GM21447 (cell line): ENCODE results near the gene OR4P4.
A peak's percentile ranks its signal among the peaks of the same experiment; 100 is the strongest.

Experiments used
- ATAC-seq: cut with Tn5 transposase; IDR thresholded peaks from one replicate; pipeline ENCODE4 v1.9.1; 2021; ENCODE audit not compliant: unreplicated experiment

Gene OR4P4

DNA sequence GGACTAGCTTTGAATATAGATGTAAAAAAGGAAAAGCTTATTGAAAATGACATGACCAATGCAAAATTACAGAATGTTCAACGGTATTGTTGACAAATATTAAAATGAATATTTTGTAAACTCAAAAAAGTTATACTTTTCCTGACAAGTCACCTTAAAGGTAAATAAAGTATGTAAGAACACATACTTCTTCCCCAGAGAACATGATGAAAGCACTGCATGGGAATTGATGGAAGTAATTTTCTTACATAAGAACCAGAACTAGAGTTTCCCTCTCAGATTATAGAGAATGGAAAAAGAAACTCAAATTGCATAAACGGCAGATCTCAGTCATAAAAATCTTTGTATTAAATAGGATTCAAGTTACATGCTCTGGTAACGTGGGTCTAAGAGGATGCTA, at the start of gene OR4P4:
OR4P4 (plus strand) TSS at position 301 of the 400 bp plus-strand sequence.
- ATAC-seq = no peak

DNA sequence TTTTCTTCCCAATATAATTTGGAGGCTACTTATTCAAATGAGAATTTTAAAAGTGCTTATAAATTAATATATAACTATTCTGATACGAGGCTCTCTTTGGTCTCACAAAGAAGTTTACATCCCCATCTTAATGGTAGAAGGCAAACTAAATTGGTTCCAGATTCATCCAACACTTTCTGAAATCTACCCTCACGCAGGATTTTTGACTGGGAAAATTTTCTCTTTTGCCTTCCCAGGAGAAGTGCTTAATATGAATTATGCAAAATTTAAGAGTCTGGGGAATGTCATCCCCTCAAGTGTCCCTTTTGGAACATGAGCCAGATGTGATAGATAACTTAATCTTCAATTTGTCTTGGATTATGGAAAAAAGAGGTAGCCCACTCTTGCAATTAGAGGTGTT, 27.4 kb upstream of the OR4P4 start, which contains the start of gene OR4C11:
OR4C11 (minus strand) TSS at position 101 of the 400 bp plus-strand sequence. CDS start 3,272 bp downstream, outside the sequence.
- no peak for ATAC-seq

DNA sequence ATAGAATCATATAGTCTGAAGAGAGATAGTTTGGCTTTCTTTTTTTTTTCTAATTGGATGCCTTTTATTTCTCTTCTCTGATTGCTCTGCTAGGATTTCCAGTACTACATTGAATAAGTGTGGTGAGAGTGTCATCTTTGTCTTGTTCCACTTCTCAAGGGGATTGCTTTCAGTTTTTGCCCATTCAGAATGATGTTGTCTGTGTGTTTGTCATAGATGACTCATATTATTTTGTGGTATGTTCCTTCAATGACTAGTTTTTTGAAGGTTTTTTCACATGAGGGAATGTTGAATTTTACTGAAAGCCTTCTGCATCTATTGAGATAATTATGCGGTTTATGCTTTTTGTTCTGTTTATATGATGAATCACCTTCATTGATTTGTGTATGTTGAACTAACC, 10.4 kb upstream of the OR4P4 start:
- no peak for ATAC-seq

DNA sequence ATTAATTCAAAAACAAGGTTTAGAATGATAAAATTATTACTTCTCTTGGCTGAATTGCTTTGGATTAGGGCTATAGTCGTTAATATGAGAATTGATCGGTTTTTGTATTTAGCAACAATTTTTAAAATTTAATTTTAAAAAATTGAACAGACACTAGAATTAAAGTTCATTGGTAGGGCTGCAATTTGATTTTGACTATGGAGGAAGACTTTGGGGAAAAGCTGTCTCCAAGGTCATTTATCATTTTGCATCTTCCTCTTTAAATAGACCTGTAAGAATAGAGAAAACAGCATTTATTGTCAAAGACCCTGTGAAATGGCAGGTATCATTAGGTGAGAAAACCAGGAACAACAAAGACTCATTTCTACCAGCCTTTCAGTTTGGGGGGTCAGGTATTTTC, 13.1 kb downstream of the OR4P4 start, which contains the start of gene OR4S2:
OR4S2 (plus strand) TSS at position 301 of the 400 bp plus-strand sequence. CDS start 2,577 bp downstream, outside the sequence.
- no peak for ATAC-seq

DNA sequence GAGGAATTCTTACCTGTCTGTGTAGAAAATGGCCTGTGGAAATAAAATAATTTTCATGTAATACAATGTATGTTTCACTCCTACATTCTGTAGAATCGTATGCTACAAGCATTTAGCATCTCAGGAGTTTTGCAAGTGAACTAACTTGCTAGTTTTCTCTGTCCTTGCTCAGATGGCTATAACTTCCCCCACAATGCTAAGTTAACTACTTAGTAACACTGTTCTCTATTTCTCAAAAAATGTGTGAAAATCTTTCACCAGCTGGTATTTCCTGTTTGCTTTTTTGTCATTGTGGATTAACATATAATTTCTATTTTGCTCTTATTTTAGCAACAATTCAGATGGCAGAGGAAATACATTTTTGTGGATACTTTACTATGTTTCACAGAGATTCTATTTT, 17.6 kb downstream of the OR4P4 start:
- no peak for ATAC-seq

DNA sequence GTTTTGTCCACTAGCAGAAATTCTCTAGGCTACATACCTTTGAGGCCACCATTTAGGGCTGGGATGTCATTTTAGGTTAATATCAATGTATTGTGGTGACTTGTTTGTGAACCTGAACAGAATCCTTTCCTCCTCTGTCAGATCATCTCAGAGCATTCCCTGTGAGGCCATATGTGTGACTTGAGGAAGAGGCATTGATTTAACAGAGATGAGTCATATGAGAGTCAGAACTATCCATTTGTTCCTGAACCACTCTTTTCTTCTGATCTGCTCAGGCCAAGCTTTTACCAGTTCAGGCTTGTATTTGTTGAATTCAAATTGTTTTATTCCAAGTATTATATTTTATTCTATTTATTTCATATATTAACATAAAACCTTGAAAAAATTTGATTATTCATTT, 20.2 kb downstream of the OR4P4 start:
- no peak for ATAC-seq

DNA sequence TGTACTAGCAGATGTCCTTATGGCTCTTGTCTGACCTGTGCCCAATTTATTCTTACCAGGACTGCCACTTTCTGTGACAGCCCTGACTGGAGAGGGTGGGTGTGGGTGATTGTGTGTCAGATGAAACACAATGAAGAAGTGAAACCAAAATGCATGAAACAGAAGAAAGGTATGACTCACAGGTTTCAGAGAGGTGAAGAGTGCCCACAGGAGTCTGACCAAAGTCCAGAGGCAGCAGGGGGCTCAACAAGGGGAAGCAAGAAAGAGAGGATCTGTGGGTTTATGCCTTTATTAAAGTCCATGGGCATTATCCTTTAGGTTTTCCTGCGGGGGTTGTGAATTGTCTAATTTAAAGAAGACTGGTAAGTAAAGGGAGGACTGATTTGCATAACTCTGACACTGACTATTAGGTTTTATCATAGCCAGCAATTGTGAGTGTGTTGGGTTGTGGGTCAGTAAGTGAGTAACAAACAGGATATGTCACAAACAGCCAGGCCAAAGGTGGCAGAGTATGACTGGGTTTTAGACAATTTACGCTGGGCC, 23.2 kb downstream of the OR4P4 start:
- peak; percentile 97 for ATAC-seq

DNA sequence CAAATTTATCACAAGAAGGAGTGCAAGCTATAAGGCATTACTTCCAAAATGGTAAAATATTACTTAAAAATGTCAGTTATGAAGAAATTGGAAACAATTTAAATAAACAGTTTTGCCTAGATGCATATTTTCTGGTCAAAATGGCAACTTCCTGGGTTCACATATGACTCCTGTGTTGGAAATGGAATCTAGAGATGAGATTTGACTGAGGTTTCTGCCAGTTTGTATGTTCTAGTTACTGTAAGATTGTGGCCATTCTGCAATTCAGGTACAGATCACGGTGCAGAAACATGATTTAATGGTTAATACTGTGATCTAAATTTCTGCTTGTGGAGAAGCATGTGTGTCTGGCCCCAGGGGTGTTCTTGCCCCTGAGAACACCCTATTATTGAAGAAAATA, 23.7 kb downstream of the OR4P4 start:
- peak; percentile 39 for ATAC-seq

DNA sequence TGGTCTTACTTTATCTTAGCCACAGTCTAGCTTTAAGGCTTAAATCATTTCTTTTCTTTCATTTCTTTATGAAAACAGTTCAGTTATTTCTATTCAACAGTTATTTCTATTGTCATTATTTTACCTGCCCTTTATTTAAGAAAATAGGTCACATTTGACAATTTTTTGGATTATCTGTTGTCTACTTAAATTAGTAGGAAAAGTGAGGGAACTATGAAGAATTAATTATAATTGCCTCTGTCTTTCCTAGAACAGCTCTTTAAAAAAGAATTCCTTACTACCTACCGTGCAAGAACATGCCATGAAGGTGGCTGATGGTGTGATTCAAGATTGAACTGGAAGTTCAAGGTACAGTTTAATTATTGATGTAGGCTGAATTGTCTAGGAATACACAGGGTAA, 27.0 kb downstream of the OR4P4 start, which contains the start of gene OR4C6:
OR4C6 (plus strand) TSS at position 301 of the 400 bp plus-strand sequence. CDS start 2,966 bp downstream, outside the sequence.
- no peak for ATAC-seq

DNA sequence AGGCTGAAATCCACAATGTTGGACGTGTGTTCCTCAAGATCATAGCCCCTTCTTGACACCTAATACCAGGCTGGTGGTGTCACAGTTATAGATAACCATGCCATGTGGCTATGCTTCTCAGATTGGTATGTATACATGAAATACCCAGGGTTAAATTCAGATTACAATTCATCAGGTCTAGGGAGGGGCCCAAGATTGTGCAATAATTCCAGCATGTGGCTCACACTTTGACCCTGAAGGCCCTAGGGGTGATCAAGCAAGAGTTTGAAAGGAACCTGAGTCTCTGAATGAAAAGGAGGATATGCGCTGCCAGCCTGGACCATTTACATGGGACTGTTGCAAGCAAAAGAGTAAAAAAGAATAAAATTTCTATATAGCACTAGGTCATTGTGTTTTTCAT, 34.5 kb downstream of the OR4P4 start:
- no peak for ATAC-seq

DNA sequence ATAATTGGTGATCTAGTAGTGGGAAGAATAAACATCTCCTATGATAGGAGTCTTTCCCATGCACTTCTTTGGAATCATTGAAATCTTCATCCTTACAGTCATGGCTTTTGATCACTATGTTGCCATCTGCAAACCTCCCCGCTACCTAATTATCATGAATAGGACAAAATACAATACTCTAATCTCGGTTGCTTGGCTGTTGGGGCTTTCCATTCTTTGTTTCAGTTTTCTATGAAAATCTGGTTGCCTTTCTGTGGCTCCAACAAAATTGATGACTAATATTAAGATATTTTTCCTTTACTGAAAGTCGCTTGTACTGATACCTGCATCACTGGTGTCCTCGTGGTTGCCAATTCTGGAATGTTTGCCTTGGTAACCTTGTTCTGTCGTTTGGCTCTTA, 38.9 kb downstream of the OR4P4 start:
- ATAC-seq = no peak
